ENCODE data around the gene JMJD8. TPM values are rescaled to one million over a fixed set of nuclear protein-coding genes. Genes with fewer than 3 reads are reported as not detected.

JMJD8 gene
- total RNA-seq, 1 experiment from 2014 or later: 81.3 TPM

DNA sequence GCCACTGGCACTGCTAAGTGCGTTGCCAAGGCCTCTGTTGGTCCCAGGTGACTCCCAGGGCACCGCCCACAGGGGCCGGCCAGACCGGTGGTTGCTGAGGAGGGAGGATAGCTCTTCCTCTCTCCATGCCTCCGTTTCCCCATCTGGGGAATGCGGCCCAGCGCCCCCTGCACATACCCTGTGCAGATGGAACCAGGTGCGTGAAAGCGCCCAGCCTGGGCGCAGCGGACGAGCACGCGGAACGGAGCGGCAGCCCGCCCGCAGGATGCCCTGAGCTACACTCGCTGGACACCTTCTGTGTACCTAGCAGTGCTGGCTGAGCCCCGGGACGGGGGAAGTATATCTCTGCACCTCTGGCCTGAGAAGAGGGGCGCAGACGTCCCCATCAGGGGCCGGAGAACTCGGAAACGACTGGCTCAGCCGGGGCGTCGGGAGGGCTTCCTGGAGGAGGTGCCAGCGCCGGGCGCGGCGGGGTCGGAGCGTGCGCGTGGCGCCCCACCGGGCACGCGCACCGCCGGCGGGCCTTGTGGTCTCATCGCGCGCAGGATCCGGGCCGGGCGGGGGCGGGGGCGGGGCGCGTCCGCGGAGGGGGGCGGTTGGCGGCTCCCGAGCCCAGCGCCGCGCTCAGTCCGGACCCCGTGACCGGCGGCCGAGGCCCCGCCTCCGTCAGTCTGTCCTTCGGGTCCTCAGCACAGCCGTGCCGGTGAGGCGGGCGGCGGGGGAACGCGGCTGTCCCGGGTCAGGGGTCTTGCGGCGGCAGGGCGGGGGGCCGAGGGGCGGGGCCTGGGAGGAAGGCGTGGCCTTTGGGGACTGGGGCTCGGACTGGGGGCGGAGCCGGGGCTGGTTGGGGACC lies 42.5 kb upstream of the JMJD8 start, which contains the start of the genes CCDC78 and HAGHL:
Gene CCDC78 (minus strand): TSS at position 6 of the 853 bp plus-strand sequence. CDS start 76 bp downstream, outside the sequence.
Gene HAGHL (plus strand): TSS at position 669 of the 853 bp plus-strand sequence. CDS start 404 bp downstream, outside the sequence.
- no peaks in the 10 kb centered on the region for H3K9me2 ChIP-seq (replicated peaks; ENCODE audit: low read length)
- BruUV-seq (replicated peaks): no TSS peak
- no peak within 1 kb of the TSS for H2AFZ ChIP-seq (ENCODE audit: low read length)
- TF ChIP-seq EZH2phosphoT487 (IDR thresholded peaks at IDR 0.05; ENCODE audit: borderline replicate concordance, low read length): peak; percentile 69; the same call in 1 of the 2 replicates
- no peak for TF ChIP-seq EZH2 (IDR thresholded peaks at IDR 0.05; ENCODE audit: low read length, unreplicated experiment)
- H3K27ac ChIP-seq (ENCODE audit: low read length): no peak within 1 kb of the TSS
- ATAC-seq (peak; percentile 27), DNase-seq (peak; percentile 53)
- no peaks in the 10 kb centered on the region for H4K20me1 ChIP-seq (ENCODE audit: low read length)
- no peaks in the 10 kb centered on the region for H3K27me3 ChIP-seq (ENCODE audit: low read length)
- peak within 1 kb of the TSS; percentile 34; the same call in 1 of the 2 replicates for H3K9ac ChIP-seq (ENCODE audit: low read length)
- no peaks in the 10 kb centered on the region for H3K36me3 ChIP-seq (ENCODE audit: low read depth, low read length)
- POLR2A ChIA-PET (ENCODE audit: unreplicated experiment): no interaction called here
- peaks cover 14% of the 10 kb centered on the region; the same call in 1 of the 2 replicates for H3K4me1 ChIP-seq (ENCODE audit: insufficient read depth, low read length)
- peak within 1 kb of the TSS; percentile 83 for H3K4me2 ChIP-seq (ENCODE audit: low read length)
- H3F3A ChIP-seq (ENCODE audit: low read length, unreplicated experiment): peaks cover 3% of the 10 kb centered on the region
- intact Hi-C loops (cut with micrococcal nuclease): no loop called here
- CTCF ChIA-PET: interaction anchor here (0.7 to 1.2 kb wide), 2 partner anchors 13 to 14 kb away, joined by 3 to 5 read pairs; no protein-coding TSS in a partner anchor
- H3K9me3 ChIP-seq (ENCODE audit: low read length): no peaks in the 10 kb centered on the region
- 0 out of 2 replicates have a peak, but pooled peaks cover 9% of the 10 kb centered on the region for H3K79me2 ChIP-seq (ENCODE audit: low read length)
- peak within 1 kb of the TSS; percentile 66 for H3K4me3 ChIP-seq (ENCODE audit: low read length)

DNA sequence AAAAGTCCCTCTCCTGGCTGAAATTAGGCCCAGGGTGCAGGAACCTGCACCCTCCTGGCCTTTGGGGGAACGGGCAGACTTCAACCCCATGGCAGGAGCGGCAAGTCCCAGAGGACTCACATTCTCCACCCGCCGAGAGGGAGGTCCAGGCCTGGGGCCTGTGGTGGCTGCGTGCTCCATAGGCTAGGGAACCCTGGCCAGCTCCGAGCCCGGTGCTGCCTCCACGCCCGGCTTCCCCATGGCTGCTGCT lies 42.0 kb upstream of the JMJD8 start:
- H3K36me3 ChIP-seq (ENCODE audit: low read depth, low read length): no peaks in the 10 kb centered on the region
- no peak overlapping the region for H3K9ac ChIP-seq (ENCODE audit: low read length)
- peaks cover 3% of the 10 kb centered on the region for H3F3A ChIP-seq (ENCODE audit: low read length, unreplicated experiment)
- peak overlapping the region; percentile 38; the same call in 1 of the 2 replicates for H3K4me3 ChIP-seq (ENCODE audit: low read length)
- H3K4me1 ChIP-seq (ENCODE audit: insufficient read depth, low read length): peaks cover 17% of the 10 kb centered on the region; the same call in 1 of the 2 replicates
- no peaks in the 10 kb centered on the region for H3K27me3 ChIP-seq (ENCODE audit: low read length)
- H3K4me2 ChIP-seq (ENCODE audit: low read length): peak overlapping the region; percentile 54; the same call in 1 of the 2 replicates
- CTCF ChIA-PET: interaction anchor here (0.7 to 1.2 kb wide), 2 partner anchors 12 to 14 kb away, joined by 3 to 5 read pairs; no protein-coding TSS in a partner anchor
- H4K20me1 ChIP-seq (ENCODE audit: low read length): no peaks in the 10 kb centered on the region
- BruUV-seq (replicated peaks): no TSS peak
- no peak overlapping the region for H2AFZ ChIP-seq (ENCODE audit: low read length)
- intact Hi-C loops (cut with micrococcal nuclease): no loop called here
- ATAC-seq (no peak), DNase-seq (no peak)
- no peaks in the 10 kb centered on the region for H3K9me3 ChIP-seq (ENCODE audit: low read length)
- no peak for TF ChIP-seq EZH2phosphoT487 (IDR thresholded peaks at IDR 0.05; ENCODE audit: borderline replicate concordance, low read length)
- TF ChIP-seq, protein P1, sequence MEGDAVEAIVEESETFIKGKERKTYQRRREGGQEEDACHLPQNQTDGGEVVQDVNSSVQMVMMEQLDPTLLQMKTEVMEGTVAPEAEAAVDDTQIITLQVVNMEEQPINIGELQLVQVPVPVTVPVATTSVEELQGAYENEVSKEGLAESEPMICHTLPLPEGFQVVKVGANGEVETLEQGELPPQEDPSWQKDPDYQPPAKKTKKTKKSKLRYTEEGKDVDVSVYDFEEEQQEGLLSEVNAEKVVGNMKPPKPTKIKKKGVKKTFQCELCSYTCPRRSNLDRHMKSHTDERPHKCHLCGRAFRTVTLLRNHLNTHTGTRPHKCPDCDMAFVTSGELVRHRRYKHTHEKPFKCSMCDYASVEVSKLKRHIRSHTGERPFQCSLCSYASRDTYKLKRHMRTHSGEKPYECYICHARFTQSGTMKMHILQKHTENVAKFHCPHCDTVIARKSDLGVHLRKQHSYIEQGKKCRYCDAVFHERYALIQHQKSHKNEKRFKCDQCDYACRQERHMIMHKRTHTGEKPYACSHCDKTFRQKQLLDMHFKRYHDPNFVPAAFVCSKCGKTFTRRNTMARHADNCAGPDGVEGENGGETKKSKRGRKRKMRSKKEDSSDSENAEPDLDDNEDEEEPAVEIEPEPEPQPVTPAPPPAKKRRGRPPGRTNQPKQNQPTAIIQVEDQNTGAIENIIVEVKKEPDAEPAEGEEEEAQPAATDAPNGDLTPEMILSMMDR (conservative IDR thresholded peaks at IDR 0.05; ENCODE audit: low read depth, low read length): no peak
- TF ChIP-seq EZH2 (IDR thresholded peaks at IDR 0.05; ENCODE audit: low read length, unreplicated experiment): no peak
- H3K9me2 ChIP-seq (replicated peaks; ENCODE audit: low read length): no peaks in the 10 kb centered on the region
- no peak overlapping the region for H3K27ac ChIP-seq (ENCODE audit: low read length)
- H3K79me2 ChIP-seq (ENCODE audit: low read length): 0 out of 2 replicates have a peak, but pooled peaks cover 9% of the 10 kb centered on the region
- POLR2A ChIA-PET (ENCODE audit: unreplicated experiment): no interaction called here

DNA sequence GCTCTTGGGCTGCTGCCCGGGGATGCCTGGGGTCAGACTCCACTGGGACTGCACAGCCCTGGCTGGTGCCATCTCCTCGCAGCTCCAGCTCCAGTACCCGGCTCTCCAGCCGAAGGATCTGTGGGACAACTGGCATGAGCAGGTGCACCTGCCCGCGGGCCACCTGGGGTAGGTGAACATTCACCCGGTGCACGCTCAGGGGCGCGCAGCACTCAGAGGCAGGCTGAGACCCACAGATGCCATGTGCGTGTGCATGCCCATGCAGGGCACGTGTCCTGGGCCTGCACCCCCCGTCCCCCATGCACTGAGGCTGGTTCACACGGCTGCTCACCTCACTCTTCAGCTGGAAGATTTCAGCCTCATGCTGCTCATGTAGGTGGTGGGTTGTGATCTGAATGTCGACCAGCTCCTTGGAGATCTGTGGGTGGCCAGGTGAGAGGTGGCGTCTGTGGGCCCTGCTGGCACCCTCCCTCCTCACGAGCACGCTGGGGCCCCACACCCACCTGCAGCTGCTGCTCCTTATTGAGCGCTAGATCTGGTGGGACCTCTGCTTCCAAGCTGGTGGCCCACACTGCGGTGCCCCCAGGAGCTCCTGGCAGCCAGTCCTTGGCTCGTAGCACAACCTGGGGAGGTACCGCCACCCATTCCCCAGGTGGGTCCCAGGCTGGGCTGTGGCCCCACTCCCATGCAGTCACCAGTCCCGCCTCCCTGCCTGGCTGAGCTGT lies 41.5 kb upstream of the JMJD8 start:
- no peaks in the 10 kb centered on the region for H4K20me1 ChIP-seq (ENCODE audit: low read length)
- intact Hi-C loops (cut with micrococcal nuclease): no loop called here
- BruUV-seq (replicated peaks): no TSS peak

More for the DNA sequence above, 41.5 kb upstream of the JMJD8 start:
- H3K4me3 ChIP-seq (ENCODE audit: low read length): no peak overlapping the region
- H3K4me1 ChIP-seq (ENCODE audit: insufficient read depth, low read length): peaks cover 17% of the 10 kb centered on the region; the same call in 1 of the 2 replicates
- no peak overlapping the region for H3K27ac ChIP-seq (ENCODE audit: low read length)
- peaks cover 3% of the 10 kb centered on the region for H3F3A ChIP-seq (ENCODE audit: low read length, unreplicated experiment)
- H3K9ac ChIP-seq (ENCODE audit: low read length): no peak overlapping the region
- H2AFZ ChIP-seq (ENCODE audit: low read length): no peak overlapping the region
- ChIA-PET CTCF (interaction anchor here (1.2 kb wide), 1 partner anchor 13 kb away, joined by 5 read pairs; no protein-coding TSS in a partner anchor), POLR2A (ENCODE audit: unreplicated experiment) (no interaction called here)
- H3K9me3 ChIP-seq (ENCODE audit: low read length): no peaks in the 10 kb centered on the region
- no peaks in the 10 kb centered on the region for H3K9me2 ChIP-seq (replicated peaks; ENCODE audit: low read length)
- H3K4me2 ChIP-seq (ENCODE audit: low read length): no peak overlapping the region
- TF ChIP-seq, protein P1 (conservative IDR thresholded peaks at IDR 0.05; ENCODE audit: low read depth, low read length): no peak
- no peak for TF ChIP-seq EZH2 (IDR thresholded peaks at IDR 0.05; ENCODE audit: low read length, unreplicated experiment)
- no peak for TF ChIP-seq EZH2phosphoT487 (IDR thresholded peaks at IDR 0.05; ENCODE audit: borderline replicate concordance, low read length)
- no peaks in the 10 kb centered on the region for H3K36me3 ChIP-seq (ENCODE audit: low read depth, low read length)
- DNase-seq (no peak), ATAC-seq (no peak)
- no peaks in the 10 kb centered on the region for H3K27me3 ChIP-seq (ENCODE audit: low read length)
- H3K79me2 ChIP-seq (ENCODE audit: low read length): 0 out of 2 replicates have a peak, but pooled peaks cover 9% of the 10 kb centered on the region

All from PC-3 (cell line).